Cortex of kidney (tissue), 1 donor: ENCODE data around the gene BMERB1.
"Not testable (repeated sequence)": the region's sequence is repeated elsewhere in the genome, so short reads cannot be mapped to it uniquely, and the experiment has no call there.

ENCODE experiments used
- DNase-seq: peaks from one replicate; lab custom pipeline; 2025; lab: John Stamatoyannopoulos, UW

Gene BMERB1

GRCh38 chr16:15559176-15559575, 124.8 kb downstream of the BMERB1 start:
- no peak for DNase-seq

GRCh38 chr16:15564604-15565339, 130.4 kb downstream of the BMERB1 start:
- DNase-seq, result no peak

- no peak for DNase-seq
Observed at GRCh38 chr16:15566095-15566494, 131.7 kb downstream of the BMERB1 start.

- no peak for DNase-seq
Observed at GRCh38 chr16:15567823-15568222, 133.4 kb downstream of the BMERB1 start.

- not testable (repeated sequence) for DNase-seq
Observed at GRCh38 chr16:15570666-15571065, 136.3 kb downstream of the BMERB1 start.

- no peak for DNase-seq
Observed at GRCh38 chr16:15571557-15571956, 137.2 kb downstream of the BMERB1 start.

- no peak for DNase-seq
Observed at GRCh38 chr16:15572329-15573001, 138.1 kb downstream of the BMERB1 start.

- no peak for DNase-seq
Observed at GRCh38 chr16:15573274-15573895, 139.0 kb downstream of the BMERB1 start.

- not testable (repeated sequence) for DNase-seq
Observed at GRCh38 chr16:15573896-15574613, 139.7 kb downstream of the BMERB1 start.

- DNase-seq, result no peak
Observed at GRCh38 chr16:15574614-15574948, 140.2 kb downstream of the BMERB1 start.

- no peak for DNase-seq
Observed at GRCh38 chr16:15575293-15576049, 141.1 kb downstream of the BMERB1 start.

GRCh38 chr16:15576960-15577958, 142.9 kb downstream of the BMERB1 start:
- no peak for DNase-seq

- no peak for DNase-seq
Observed at GRCh38 chr16:15578824-15579223, 144.4 kb downstream of the BMERB1 start.

GRCh38 chr16:15581127-15581815, 146.9 kb downstream of the BMERB1 start:
- no peak for DNase-seq

- DNase-seq, result no peak
Observed at GRCh38 chr16:15583526-15583925, 149.1 kb downstream of the BMERB1 start.

GRCh38 chr16:15585956-15586355, 151.6 kb downstream of the BMERB1 start:
- no peak for DNase-seq

GRCh38 chr16:15586716-15587115, 152.3 kb downstream of the BMERB1 start:
- DNase-seq, result no peak

- no peak for DNase-seq
Observed at GRCh38 chr16:15587152-15587825, 152.9 kb downstream of the BMERB1 start.

GRCh38 chr16:15592324-15592723, 157.9 kb downstream of the BMERB1 start:
- DNase-seq, result no peak
